Measurements from ENCODE around the gene ECM1.

Gene ECM1

GRCh38 chr1:150513351-150513791, 5.5 kb downstream of the ECM1 start:
- no peak for DNase-seq

- no peak for DNase-seq
These were observed 6.4 kb downstream of the ECM1 start for GRCh38 chr1:150514260-150514659.

GRCh38 chr1:150514913-150515327, 7.0 kb downstream of the ECM1 start:
- no peak for DNase-seq

GRCh38 chr1:150515328-150516049, 7.6 kb downstream of the ECM1 start, which contains the start of gene FALEC:
Gene FALEC, plus strand, starts transcription at chr1:150515752.
- peak; percentile 85 for DNase-seq

GRCh38 chr1:150516050-150516591, 8.2 kb downstream of the ECM1 start:
- no peak for DNase-seq

- no peak for DNase-seq
These were observed 8.7 kb downstream of the ECM1 start for GRCh38 chr1:150516616-150517015.

- DNase-seq = no peak
These were observed 13.5 kb downstream of the ECM1 start for GRCh38 chr1:150521196-150521968.

GRCh38 chr1:150525348-150525747, 17.4 kb downstream of the ECM1 start:
- no peak for DNase-seq

- DNase-seq = no peak
These were observed 20.3 kb downstream of the ECM1 start for GRCh38 chr1:150528196-150528595.

- no peak for DNase-seq
These were observed 21.1 kb downstream of the ECM1 start for GRCh38 chr1:150529017-150529416.

- no peak for DNase-seq
These were observed 22.7 kb downstream of the ECM1 start for GRCh38 chr1:150530491-150531159.

GRCh38 chr1:150532860-150533259, 25.0 kb downstream of the ECM1 start:
- DNase-seq = no peak

- DNase-seq = no peak
These were observed 26.1 kb downstream of the ECM1 start for GRCh38 chr1:150534002-150534401.

GRCh38 chr1:150535511-150536287, 27.8 kb downstream of the ECM1 start:
- no peak for DNase-seq

GRCh38 chr1:150536836-150537731, 29.2 kb downstream of the ECM1 start:
- DNase-seq = no peak

GRCh38 chr1:150537732-150538684, 30.1 kb downstream of the ECM1 start:
- no peak for DNase-seq

- no peak for DNase-seq
These were observed 35.7 kb downstream of the ECM1 start for GRCh38 chr1:150543500-150544143.

GRCh38 chr1:150544204-150544603, 36.3 kb downstream of the ECM1 start:
- no peak for DNase-seq

GRCh38 chr1:150545486-150546032, 37.6 kb downstream of the ECM1 start:
- no peak for DNase-seq
